GM19324 (cell line): ENCODE data around the gene DIS3L2.
"Not testable (repeated sequence)": the region's sequence is repeated elsewhere in the genome, so short reads cannot be mapped to it uniquely, and the experiment has no call there.

Experiments used
- ATAC-seq: cut with Tn5 transposase; IDR thresholded peaks from one replicate; pipeline ENCODE4 v1.9.1; 2021; ENCODE audit warnings: mild to moderate bottlenecking, moderate library complexity; ENCODE audit not compliant: unreplicated experiment, low FRiP score

DIS3L2 gene

DNA sequence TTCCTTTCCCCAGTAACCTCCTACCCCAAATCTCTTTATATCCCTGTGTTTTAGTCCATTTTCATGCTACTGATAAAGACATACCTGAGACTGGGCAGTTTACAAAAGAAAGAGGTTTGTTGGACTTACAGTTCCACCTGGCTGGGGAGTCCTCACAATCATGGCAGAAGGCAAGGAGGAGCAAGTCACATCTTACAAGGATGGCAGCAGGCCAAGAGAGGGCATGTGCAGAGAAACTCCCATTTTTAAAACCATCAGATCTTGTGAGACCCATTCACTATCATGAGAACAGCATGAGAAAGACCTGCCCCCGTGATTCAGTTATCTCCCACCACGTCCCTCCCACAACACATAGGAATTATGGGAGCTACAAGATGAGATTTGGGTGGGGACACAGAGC is 352.1 kb downstream of the DIS3L2 start:
- ATAC-seq, result not testable (repeated sequence)

DNA sequence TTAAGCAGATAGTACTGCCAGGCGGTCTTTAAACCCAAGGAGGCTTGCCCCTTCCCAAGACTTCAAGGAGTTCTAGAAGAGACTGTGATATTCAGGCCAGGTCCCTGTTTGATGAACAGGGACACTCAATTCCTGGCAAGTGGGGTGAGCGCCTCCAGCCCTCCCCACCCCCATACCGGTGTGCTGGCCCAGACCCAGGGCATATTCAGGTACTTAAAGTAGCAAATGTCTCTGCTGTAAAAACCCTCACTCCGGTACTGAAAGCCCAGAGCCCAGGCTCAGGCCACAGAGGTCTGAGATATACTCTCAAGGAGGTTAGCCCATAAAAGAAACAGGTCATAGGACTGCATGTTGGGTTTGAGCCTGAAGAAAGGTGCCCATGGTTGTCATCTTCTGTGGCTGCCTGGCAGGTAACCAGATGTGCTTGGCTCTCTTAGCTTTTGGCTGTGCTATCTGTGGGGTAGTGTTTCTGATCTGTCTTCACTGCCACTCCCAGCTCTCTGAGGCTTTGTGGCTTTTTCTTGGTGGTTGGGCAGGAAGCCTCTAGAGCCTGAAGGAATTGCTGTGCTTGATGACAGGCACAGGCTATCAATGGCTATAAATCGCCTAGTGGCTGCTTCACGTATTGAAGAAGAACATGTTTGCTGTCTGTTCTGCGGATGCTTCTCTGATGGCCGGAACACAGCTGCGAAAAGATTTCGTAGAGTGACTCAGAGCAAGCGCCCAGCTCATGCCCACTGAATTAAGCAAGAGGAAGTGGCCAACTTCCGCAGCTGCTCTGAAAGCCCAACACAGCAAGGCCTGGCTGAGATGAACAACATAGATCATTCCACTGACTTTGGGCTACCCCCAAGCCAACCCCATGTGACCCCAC is 353.8 kb downstream of the DIS3L2 start:
- peak; percentile 60 for ATAC-seq

DNA sequence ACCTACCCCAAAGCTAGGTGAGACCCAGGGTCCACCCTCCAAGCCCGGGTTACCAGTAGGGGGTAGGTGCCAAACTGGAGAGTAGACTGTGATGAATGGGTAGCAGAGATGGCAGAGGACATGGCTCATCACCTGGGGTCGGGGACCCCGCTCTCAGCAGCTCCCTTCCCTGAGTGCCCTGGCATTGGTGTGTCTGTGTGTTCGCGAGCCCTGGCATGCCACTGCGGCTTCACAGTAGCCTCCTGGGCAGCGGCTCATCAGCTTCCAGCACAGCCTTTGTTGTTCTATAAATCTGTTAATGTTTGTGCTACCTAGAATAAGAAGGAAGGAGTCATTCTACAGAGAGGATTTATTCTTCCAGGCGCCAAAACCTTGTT is 354.4 kb downstream of the DIS3L2 start:
- no peak for ATAC-seq

DNA sequence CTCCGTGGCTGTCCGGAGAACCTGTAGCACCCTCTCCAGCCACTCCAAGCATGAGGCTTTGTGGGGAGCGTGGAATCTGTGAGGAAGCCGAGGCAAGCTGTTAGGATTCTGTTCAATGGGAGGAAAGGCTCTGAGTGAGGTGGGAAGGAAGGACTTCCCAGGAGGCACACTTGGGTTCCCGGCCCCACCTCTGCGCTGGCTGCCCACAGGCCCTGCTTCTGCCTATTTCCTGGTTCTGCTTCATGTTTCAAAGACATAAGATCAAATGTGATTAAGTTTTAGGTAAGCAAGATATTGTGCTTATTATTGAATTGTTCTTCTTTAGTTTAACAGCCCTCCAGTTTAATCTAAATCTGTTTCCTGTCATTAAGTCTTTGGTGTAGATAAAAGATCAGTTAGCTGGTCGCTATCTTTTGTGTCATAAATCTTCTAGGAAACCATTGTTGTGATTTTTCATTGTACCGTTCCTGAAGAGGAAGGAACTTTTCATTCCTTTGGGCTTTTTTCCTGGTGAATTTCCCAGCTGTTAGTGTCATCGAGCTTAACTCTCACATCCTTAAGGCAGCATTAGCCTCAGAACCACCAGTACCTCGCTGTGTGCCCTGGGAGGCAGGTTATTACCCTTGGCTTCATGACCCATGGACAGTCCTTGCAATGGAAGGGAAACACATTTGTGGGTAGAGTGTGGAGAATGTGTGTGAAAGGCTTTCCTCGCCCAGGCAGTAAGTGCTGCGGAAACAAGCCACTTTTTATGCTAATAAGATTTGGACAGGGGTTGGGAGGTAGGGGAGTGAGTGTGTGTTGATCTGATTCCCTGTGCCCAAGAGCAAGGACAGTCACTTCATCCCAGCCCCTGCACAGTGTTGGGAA is 355.2 kb downstream of the DIS3L2 start:
- no peak for ATAC-seq

DNA sequence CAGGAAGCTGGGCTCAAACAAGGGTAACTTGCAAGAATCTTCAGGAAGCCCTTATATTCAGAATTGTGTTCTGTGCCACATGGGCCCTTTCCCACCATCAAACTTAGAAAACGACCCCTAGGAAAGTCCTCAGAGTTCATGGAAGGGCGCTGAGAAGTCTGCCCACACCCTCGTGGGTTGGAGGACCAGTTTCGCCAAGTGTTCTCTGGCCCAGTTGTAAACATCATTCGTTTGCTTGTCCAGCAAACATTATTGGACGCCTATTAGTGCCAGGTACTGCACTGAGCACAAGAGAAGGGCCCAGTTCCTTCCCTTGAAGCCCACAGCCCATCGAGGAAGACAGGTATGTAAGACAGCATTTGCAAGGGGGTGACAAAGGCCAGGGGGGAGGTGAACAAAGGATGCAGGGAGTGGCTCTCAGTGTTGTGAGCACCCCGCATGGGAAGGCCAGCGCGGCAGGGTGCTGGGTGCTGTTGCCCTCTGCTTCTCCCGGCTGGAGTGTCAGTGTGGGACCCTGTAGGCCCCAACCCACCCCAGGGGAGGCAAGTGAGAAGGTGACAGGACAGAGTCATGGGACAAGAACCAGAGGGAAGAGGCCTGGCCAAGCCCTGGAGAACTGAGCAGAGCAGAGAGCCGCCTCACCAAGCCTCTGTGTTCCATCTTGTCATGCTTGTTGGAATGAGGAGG is 356.8 kb downstream of the DIS3L2 start:
- no peak for ATAC-seq

DNA sequence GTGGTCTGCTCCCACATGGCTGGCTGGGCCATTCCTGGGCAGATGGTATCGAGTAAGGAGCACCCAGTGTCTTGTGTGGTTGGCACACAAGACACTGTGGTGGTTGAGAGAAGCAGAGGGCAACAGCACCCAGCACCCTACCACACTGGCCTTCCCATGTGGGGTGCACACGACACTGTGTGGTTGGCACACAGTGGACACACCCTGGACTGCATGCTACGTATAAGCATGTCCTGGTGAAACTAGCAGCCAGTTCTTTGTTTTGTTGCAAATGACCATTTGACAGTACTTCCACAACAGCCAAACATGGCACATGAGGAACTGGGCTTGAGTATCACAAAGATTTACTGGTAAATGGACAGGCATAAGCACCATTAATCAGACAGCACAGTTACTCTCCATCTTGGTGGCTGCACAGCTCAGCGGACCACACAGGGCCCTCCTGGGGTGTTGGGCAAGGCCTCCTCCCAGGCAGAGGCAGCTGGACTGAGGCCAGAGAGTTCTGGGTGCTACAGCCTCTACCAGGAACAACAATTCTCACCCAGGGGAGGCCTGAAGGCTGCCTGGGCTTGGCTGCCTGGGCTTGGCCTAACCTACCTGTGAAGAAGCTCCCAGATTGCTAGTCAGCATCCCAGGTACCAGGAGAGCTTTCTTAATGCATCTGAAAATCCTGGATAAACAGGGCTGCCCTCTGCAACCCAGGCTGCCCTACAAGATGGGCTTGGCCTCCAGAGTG is 357.7 kb downstream of the DIS3L2 start:
- ATAC-seq, result no peak

DNA sequence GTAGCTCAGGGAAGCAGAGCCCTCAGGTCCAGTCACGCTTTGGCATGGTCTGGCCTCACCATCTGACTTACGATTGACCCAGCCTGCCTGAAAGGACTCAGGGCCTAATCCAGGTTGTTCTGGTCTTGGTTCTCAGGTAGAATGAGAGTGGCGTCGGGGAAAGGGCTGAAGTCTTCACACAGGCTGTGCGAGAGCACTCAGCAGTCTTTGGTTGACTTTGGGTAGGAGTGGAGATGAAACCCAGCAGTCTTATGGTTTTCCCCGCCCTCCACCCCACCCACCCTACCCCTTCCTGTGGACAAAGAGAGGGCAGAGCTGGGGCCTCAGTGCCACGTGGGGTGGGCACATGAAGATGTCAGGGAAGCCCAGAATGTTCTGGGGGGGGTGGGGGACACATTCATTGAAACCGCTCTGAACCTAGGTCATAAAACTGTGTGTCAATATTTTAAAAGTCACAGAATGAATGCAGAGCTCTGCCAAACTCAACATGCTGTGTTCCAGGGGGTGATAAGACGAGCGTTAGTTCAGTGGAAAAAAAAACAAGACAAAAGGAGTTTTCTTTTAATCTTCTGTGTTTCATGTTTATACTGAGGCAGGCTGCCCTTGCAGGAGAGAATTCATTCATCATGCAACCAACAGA is 358.4 kb downstream of the DIS3L2 start:
- no peak for ATAC-seq

DNA sequence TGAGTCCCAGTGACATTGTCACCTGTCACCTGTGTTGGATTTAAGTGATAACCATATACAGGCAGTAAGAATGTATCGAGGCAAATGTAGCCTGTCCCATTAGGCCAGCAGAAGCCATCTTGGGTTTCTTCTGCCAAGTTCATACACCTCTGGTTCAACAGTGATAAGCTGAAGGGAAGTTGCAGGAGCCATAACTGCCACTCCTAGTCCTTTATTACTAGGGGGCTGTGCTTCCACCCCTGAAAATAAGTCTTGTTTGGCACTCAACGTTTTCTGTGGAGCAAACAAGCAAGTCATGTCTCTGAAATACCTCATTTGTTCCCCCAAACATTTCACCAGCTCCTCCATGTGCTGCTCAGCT is 358.9 kb downstream of the DIS3L2 start:
- ATAC-seq, result no peak

DNA sequence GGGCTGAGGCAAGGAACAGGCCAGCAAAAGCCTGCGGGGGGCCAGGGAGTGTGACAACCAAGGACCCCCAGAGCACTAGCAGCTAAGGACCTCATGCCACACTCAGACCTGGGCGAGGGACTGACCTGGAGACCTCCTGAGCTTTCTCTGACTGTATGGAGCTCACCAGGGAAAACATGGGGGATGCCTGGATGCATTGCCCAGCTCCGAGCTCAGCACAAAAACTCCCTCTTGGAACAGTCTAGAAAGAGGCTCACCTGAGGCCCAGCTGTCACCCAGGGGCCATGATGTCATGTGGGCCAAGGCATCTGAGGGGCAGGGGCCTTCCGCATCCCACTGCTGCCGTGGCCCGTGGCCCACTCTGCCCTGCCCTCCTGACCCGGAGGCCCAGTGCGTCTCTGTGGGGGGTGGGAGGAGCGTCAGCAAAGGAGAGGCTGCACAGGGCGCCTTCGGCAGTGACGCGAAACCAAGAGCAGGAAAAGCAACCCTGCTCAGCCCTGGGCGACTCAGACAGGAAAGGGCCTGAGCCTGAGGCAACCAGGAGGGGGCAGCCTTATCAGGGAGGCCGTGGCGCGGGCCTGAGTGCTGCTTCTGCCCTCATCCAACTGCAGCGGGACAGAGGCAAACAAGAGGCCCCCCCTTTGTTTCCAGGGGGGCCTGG is 359.8 kb downstream of the DIS3L2 start:
- ATAC-seq, result no peak

DNA sequence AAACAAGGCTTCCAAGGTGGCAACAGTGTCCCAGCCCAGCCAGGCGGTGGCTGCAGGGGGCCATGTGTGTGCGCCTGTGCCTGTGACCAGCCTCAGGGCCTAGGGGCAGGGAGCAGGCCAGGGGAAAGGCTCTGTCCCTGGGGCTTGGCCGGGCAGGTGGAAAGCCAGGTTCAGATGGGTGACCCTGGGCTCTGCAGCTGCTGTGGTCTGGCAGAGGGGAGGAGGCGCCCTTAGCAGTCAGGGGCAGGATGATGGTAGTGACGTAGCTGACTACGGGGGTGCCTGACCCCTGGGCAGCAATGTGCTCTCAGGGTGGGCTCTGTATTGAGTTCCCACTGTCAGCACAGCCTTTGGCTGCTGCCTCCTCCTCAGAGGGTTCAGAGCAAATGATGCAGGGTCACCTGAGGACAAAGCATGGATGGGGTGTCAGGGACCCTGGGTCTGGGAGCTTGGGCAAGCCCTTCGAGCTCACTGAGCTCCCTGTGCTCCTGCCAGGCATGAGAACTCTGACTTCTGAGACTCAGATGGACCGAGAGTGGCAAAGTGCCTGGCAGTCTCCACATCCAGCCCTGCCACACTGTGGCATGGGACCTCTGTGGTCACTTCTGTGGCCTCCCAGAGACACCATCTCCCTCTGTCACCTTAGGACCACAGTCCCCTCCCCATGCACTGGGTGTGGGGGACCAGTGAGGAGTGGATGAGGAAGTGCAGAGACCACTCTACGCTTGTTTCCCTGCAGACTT is 360.5 kb downstream of the DIS3L2 start:
- ATAC-seq, result no peak

DNA sequence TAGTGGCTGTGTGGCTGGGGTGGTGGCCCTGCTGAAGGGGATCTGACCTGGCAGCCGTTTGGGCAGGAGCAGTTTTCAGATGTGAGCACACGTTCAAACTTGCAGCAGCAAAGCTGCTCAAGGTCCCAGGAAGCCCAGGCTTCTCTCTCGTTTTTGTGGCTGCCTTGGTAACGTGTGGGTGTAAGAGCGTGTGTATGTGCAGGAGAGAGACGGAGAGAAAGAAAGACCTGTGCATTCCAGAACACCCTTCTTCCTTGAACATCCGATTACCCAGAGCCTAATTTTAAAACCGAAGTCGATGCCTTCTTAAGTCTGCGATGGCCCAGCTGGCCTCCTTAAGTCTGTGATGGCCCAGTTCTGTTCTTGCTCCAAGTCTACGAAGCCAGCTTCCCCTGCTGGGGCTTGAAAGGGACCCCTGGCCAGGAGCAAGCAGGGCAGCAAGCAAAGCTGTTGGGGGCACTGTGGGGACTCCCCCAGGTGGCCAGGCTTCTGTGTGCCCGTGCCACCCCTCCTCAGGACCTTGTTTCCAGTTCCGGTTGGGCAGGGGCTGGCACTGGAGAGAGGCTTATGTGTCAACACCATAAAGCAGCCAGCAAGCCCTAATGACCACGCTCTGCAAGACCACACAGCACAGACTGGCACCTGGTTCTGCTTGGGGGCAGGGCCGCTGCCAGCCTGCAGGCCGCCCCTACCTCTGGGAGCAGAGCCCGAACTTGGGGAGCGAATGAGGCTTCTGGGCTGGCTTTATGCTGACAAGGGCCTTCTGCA is 361.2 kb downstream of the DIS3L2 start:
- ATAC-seq, result no peak

DNA sequence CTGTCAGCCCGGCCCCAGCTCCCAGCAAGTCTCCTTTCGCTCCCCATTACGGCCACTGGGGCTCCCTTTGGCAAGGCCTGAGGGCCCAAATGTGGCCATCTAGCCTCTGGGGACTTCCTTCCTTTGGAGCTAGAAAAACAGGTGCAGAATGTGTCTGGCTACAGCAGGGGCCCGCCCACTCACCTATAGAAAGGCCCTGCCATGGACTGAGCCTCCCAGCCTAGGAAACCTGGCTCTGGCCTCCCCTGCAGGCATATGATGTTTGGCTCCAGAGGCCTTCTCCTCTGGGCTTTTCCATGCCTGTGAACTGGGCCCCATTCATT is 361.8 kb downstream of the DIS3L2 start:
- ATAC-seq, result no peak

DNA sequence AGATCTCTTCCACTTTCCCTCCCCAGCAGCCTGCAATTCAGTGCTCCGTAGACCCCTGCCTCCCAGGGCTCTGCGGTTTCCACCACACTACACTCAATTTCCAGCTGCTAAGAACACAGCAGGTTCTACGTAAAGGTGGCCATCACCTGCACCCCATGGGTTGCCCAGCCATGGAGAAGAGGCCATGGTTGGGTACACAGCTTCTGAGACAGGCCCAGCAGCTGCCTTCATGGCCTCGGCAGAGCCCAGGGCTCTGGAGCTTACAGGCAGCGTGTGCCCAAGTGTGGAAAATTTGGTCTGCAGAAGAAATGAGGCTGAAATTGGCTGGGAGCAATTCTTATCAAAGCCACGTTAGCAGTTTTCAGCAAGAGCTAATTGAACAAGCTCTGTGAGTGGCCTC is 362.5 kb downstream of the DIS3L2 start:
- ATAC-seq, result not testable (repeated sequence)

DNA sequence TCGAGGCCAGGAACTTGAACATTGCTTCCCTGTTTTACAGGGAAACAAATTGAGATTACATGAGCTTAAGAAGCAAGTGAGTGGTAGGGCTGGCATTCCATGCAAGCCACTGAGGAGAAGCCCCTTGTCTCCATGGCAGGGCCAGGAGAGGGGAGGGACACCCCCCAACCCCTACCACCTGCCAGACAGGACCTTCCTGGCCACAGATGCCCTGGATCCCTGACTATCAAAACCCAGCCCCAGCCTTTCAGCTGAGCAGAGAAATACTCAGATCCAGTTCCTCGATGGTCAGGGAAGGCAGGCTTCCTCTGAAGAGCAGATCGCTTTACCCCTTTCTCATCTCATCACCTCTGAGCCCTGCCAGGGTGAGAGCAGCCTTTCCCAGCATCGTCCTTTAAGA is 363.3 kb downstream of the DIS3L2 start:
- ATAC-seq, result no peak

DNA sequence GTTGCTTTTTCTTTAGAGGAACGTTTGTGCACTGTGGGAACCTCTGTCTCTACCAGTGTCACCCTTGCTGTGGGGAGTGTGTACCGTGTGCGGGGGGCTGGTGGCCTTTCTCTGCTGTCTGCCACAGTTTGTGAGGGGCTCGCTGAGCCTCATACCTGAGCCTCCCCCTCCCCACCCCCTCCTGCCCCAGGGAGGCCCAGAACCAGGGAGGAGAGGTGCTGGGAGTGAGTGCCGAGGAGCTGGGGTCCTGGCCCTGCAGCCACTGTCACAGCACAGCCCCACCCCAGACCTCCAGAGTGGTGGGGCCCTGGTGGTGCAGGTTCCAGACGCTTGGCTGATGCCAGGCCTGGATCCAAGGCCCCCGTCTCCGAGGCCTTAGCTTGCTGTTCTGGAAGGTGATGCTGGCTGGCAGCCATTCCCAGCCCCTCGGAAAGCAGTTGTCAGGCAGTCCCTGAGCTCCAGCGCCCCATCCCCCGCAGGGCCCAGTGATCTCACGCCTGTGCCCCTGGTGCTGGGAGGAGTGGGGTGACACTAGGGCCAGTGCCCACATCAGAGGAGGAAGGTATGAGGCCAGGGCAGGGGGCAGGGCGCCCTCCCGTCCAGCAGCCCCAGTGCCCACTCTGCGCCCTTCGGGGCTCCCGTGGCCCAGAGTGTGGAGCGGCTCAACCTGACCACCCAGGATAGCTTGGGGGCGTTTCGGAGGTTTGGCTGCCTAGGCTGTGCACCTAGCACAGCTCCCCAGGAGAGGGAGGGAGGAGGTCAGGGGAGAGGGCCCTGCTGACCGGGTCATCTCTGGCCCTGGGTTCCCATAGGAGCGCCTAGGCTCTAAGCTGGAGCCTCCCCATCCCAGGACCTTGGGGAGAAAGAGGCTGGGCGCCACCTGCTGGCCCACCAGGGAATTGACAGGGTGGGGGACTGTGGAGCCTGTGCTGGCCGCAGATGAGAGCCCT is 364.1 kb downstream of the DIS3L2 start:
- no peak for ATAC-seq

DNA sequence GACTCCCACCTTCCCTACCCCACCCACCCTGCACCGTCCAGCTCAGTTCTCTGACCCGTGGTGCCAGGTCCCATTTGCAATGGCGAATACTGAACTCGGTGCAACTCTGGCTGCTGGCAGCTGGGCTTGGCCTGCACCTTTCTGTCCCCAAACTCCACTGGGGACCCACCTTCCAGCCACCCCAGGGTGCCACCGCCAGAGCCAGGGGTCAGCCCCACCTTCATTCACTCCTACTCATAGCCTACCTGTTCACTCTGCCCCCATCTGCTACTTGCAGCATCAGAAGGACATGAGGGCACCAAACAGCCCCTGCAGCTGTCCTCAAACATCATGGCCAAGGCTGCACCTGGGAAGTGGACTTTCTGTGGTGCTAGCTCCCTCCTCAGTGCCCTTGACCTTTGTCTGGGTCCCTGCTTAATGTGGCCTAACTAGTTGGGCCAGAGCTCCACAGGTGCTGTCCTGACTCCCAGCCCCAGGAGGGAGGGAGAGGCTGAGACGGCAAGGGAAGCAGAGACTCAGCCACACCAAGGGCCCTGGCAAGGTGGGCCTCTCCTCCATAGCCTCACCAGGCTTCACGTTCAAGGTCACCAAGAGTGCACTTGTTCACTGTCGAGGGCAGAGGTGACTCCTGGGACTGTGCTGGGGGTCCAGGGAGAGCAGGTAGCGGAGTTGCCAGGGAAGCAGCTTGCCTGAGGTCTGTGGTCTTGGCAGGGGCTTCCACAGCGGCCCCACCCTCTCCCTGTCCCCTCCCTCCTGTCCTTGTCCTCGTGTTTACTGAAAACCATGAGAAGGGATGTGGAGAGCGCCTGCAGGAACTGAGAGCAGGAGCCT is 365.0 kb downstream of the DIS3L2 start:
- not testable (repeated sequence) for ATAC-seq
